MM.1S (cell line): ENCODE data around the gene CYP4F2.

Experiments used
- EZH2 ChIP-seq: fragments of 300-600 bp; sonication (generic); optimal IDR thresholded peaks from 2 replicates; pipeline ENCODE3; 2017; ENCODE audit warnings: low read depth, mild to moderate bottlenecking, antibody characterized with exemption, low read length, mixed read lengths
- EZH2phosphoT487 ChIP-seq: fragments of 300-600 bp; sonication (generic); IDR thresholded peaks from 2 replicates; pipeline ENCODE4 v1.6.1; 2018; ENCODE audit warnings: antibody characterized with exemption, low read length
- TF ChIP-seq, protein P1 (sequence below): fragments of 300-600 bp; sonication (generic); IDR thresholded peaks from 2 replicates; pipeline ENCODE4 v1.5.1; 2016; ENCODE audit warnings: antibody characterized with exemption, low read length, mixed read lengths

DNA sequence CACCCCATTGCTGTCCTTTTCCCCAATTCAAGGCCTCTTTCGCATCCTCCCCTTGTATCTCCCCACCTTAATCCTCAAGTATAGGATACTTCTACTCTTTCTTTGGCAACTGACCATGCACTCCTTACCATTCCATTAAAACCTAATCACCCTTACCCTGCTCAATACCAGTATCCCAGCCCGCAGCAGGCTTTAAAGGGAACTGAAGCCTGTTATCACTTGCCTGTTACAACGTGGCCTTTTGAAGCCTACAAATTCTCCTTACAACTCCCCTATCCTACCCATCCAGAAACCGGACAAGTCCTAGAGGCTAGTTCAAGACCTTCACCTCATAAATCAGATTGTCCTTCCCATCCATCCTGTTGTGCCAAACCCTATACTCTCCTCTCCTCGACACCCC is 66.2 kb downstream of the CYP4F2 start:
- TF ChIP-seq, protein P1, sequence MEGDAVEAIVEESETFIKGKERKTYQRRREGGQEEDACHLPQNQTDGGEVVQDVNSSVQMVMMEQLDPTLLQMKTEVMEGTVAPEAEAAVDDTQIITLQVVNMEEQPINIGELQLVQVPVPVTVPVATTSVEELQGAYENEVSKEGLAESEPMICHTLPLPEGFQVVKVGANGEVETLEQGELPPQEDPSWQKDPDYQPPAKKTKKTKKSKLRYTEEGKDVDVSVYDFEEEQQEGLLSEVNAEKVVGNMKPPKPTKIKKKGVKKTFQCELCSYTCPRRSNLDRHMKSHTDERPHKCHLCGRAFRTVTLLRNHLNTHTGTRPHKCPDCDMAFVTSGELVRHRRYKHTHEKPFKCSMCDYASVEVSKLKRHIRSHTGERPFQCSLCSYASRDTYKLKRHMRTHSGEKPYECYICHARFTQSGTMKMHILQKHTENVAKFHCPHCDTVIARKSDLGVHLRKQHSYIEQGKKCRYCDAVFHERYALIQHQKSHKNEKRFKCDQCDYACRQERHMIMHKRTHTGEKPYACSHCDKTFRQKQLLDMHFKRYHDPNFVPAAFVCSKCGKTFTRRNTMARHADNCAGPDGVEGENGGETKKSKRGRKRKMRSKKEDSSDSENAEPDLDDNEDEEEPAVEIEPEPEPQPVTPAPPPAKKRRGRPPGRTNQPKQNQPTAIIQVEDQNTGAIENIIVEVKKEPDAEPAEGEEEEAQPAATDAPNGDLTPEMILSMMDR, result no peak
- TF ChIP-seq EZH2, result no peak
- no peak for TF ChIP-seq EZH2phosphoT487
